Measurements from ENCODE around the gene NBPF1.
"Not testable (repeated sequence)": the region's sequence is repeated elsewhere in the genome, so short reads cannot be mapped to it uniquely, and the experiment has no call there.

NBPF1 gene

DNA sequence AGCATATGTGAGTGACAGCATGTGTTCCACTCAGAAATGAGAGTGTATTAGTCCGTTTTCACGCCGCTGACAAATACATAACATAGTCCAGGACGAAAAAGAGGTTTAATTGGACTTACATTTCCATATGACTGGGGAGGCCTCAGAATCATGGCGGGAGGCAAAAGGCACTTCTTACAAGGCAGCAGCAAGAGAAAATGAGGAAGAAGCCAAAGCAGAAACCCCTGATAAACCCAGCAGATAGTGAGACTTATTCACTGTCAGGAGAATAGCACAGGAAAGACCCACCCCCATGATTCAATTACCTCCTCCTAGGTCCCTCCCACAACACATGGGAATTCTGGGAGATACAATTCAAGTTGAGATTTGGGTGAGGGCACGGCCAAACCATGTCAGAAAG, 75.8 kb downstream of the NBPF1 start:
- H3K79me2 ChIP-seq, result not testable (repeated sequence)

DNA sequence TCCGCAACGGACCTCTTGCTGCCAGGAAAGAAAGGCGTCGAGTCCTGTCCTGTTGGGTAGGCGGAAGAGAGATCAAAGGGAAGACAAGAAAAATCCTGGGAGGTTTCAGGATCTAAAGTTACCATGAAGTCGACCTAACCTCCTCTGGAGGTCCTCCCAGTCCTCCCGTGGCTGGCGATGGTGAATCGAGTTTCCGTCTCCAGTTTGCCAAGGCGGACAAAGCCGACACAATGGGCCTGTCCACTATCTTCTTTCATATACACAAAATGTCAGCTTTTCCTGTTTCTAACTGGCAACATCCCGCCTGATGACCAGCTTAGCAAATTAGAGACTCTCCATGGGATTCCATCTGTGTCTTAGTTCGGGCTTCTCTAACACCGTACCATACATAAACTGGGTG, 76.6 kb downstream of the NBPF1 start:
- H3K4me3 ChIP-seq (ENCODE audit: low read depth, low read length); H3K4me2 ChIP-seq (ENCODE audit: low read length); H3K27ac ChIP-seq; H3K4me1 ChIP-seq; H2AFZ ChIP-seq; H3K79me2 ChIP-seq; H3K36me3 ChIP-seq (ENCODE audit: control insufficient read depth, insufficient read depth, low read length); H3K27me3 ChIP-seq (ENCODE audit: control insufficient read depth, insufficient read depth, low read length); H3K9ac ChIP-seq; H3K9me3 ChIP-seq (ENCODE audit: control insufficient read depth, low read length): not testable (repeated sequence)

More for the DNA sequence above, 75.8 kb downstream of the NBPF1 start:
- H3K36me3 ChIP-seq (ENCODE audit: control insufficient read depth, insufficient read depth, low read length); H3K27ac ChIP-seq; H3K4me2 ChIP-seq (ENCODE audit: low read length); H3K9me3 ChIP-seq (ENCODE audit: control insufficient read depth, low read length); H2AFZ ChIP-seq; H3K4me1 ChIP-seq; H3K4me3 ChIP-seq (ENCODE audit: low read depth, low read length); H3K27me3 ChIP-seq (ENCODE audit: control insufficient read depth, insufficient read depth, low read length); H3K9ac ChIP-seq: not testable (repeated sequence)

DNA sequence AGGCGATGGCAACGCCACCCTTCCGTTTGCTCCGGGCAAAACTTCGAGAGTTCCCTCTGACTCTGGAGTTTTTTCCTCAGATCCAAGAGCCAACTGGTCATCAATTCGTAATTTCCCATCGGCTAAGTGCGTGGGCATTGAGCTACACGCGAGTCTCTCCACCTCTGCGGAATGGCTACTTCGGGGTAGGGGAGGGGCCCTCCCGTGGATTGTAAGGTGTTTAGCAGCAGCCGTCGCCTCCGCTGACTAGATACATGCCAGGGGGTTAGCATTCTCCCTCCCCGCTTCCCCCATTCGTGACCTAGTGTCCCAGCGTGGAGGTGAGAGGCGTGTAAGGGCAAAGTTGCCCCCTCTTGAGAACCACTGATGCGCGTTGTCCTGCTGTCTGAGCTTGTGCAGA, 77.5 kb downstream of the NBPF1 start:
- not testable (repeated sequence) for H3K9ac ChIP-seq; H3K4me2 ChIP-seq (ENCODE audit: low read length); H2AFZ ChIP-seq; H3K79me2 ChIP-seq; H3K4me1 ChIP-seq; H3K9me3 ChIP-seq (ENCODE audit: control insufficient read depth, low read length); H3K4me3 ChIP-seq (ENCODE audit: low read depth, low read length); H3K36me3 ChIP-seq (ENCODE audit: control insufficient read depth, insufficient read depth, low read length); H3K27me3 ChIP-seq (ENCODE audit: control insufficient read depth, insufficient read depth, low read length); H3K27ac ChIP-seq

GRCh38 chr1:16535487-16535886, 77.9 kb downstream of the NBPF1 start:
- H3K9me3 ChIP-seq (ENCODE audit: control insufficient read depth, low read length); H3K4me1 ChIP-seq; H3K27me3 ChIP-seq (ENCODE audit: control insufficient read depth, insufficient read depth, low read length); H3K4me3 ChIP-seq (ENCODE audit: low read depth, low read length); H2AFZ ChIP-seq; H3K36me3 ChIP-seq (ENCODE audit: control insufficient read depth, insufficient read depth, low read length); H3K79me2 ChIP-seq; H3K27ac ChIP-seq; H3K4me2 ChIP-seq (ENCODE audit: low read length); H3K9ac ChIP-seq: not testable (repeated sequence)

DNA sequence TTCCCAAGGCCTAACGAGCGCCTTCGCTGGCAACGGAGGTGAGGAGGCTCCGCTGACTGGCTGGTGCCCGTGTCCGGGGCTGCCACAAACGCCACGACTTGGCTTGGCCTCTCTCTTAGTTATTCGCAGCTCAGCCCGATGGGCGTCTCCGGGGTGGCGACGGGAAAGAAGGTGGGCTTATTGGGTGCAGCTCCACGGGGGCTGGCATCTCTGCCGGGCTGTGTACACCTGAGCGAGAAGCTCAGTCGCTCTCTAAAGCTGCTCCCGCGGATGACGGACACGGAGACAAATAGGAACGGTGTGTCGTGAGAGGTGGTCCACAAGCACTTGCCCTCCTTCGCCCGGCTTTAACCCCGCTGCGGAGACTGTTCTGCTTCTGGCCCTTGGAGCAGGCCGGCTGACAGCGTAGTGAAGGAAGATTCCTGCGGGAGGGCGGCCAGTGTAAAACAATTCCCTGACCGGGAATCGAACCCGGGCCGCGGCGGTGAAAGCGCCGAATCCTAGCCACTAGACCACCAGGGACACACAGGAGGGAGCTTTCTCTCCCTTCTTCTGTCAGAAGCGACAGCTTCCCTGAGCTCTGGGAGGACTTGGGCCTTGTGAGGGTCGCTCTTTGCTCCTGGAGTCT, 78.4 kb downstream of the NBPF1 start:
- H3K36me3 ChIP-seq (ENCODE audit: control insufficient read depth, insufficient read depth, low read length); H2AFZ ChIP-seq; H3K4me3 ChIP-seq (ENCODE audit: low read depth, low read length); H3K4me2 ChIP-seq (ENCODE audit: low read length); H3K9ac ChIP-seq; H3K9me3 ChIP-seq (ENCODE audit: control insufficient read depth, low read length); H3K79me2 ChIP-seq; H3K27me3 ChIP-seq (ENCODE audit: control insufficient read depth, insufficient read depth, low read length); H3K4me1 ChIP-seq; H3K27ac ChIP-seq: not testable (repeated sequence)

GRCh38 chr1:16534239-16534828, 79.0 kb downstream of the NBPF1 start:
- H3K36me3 ChIP-seq (ENCODE audit: control insufficient read depth, insufficient read depth, low read length); H3K9ac ChIP-seq; H3K4me2 ChIP-seq (ENCODE audit: low read length); H3K27me3 ChIP-seq (ENCODE audit: control insufficient read depth, insufficient read depth, low read length); H3K4me1 ChIP-seq; H3K4me3 ChIP-seq (ENCODE audit: low read depth, low read length); H3K27ac ChIP-seq; H3K79me2 ChIP-seq; H3K9me3 ChIP-seq (ENCODE audit: control insufficient read depth, low read length): not testable (repeated sequence)
- H2AFZ ChIP-seq, result peak overlapping the region; percentile 38

DNA sequence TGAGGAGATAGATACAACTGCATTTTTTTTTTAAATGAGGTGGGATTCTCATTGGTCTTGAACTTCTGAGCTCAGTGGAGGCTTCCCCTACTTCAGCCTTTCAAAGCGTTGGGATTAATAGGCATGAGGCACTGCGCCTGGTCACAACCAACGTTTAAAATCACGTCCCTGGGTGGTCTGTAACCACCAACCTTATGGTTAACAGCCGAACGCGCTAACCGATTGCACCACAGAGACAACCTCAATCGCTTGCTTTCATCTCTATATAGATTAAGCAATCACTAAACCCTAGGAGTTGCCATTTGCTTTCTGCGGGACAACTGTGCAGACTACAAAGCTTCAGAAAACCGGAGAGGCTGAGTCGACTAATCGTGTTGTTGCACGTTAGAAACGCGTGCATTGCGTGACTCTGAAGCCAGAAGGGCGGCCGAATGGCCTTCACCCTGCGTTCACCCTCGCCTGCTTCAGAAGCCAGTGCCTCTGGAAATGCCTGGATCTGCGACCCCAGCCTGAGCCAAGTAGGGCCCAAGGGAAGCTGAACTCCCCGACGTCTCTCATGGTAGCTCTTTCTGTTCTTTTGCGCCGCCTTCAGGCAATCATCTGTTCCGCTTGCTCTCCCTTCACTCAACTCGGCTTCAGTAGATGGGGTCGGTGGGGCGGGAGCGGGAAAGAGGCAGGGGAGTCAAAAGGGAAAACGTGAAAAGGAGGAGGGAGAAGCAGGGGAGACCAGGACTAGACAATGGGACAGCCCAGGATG, 81.0 kb downstream of the NBPF1 start:
- H3K9ac ChIP-seq; H3K27me3 ChIP-seq (ENCODE audit: control insufficient read depth, insufficient read depth, low read length); H3K4me2 ChIP-seq (ENCODE audit: low read length); H3K79me2 ChIP-seq; H3K9me3 ChIP-seq (ENCODE audit: control insufficient read depth, low read length); H2AFZ ChIP-seq; H3K36me3 ChIP-seq (ENCODE audit: control insufficient read depth, insufficient read depth, low read length); H3K4me1 ChIP-seq; H3K4me3 ChIP-seq (ENCODE audit: low read depth, low read length); H3K27ac ChIP-seq: not testable (repeated sequence)

DNA sequence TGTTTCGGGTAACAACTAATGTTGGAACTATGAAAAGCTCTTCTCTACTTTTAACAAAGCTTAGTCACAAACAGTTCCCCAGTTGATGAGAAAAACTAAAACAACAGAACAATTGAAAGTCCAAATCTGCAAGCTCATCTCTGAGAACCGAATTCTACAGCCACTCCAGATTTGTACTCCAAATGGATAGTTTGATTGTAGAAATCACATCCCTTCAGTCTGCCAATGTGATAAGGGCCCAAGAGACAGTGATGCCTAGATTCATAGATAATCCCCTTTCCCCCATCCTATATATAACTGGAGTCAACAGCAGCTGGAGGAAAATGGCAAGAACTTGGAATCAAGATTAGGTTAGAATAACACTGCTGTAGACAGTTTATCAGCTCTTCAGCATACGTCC, 85.0 kb downstream of the NBPF1 start:
- H3K9ac ChIP-seq; H3K4me2 ChIP-seq (ENCODE audit: low read length); H2AFZ ChIP-seq; H3K4me3 ChIP-seq (ENCODE audit: low read depth, low read length); H3K79me2 ChIP-seq; H3K27ac ChIP-seq; H3K9me3 ChIP-seq (ENCODE audit: control insufficient read depth, low read length); H3K36me3 ChIP-seq (ENCODE audit: control insufficient read depth, insufficient read depth, low read length); H3K4me1 ChIP-seq; H3K27me3 ChIP-seq (ENCODE audit: control insufficient read depth, insufficient read depth, low read length): not testable (repeated sequence)

DNA sequence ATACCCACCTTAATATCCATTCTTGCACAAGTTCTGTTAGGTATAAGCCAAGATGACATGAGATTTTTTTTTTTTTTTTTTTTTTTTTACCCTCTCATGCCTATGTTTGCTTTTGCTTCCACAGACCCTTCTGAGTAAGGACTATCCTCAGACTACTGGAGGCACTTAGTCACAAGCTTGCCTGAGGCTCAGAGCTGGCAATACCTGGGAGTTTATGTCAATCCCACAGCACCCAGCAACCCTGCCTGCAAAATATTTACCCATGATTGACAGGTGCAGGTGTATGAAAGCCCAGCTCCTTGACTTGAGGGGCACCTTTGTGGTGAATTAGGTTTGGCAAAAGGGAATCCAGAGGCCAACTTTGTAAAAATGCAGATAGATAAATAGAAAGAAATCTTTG, 87.6 kb downstream of the NBPF1 start:
- not testable (repeated sequence) for H3K9me3 ChIP-seq (ENCODE audit: control insufficient read depth, low read length); H3K4me2 ChIP-seq (ENCODE audit: low read length); H3K4me1 ChIP-seq; H2AFZ ChIP-seq; H3K27ac ChIP-seq; H3K36me3 ChIP-seq (ENCODE audit: control insufficient read depth, insufficient read depth, low read length); H3K4me3 ChIP-seq (ENCODE audit: low read depth, low read length); H3K9ac ChIP-seq; H3K27me3 ChIP-seq (ENCODE audit: control insufficient read depth, insufficient read depth, low read length); H3K79me2 ChIP-seq

- not testable (repeated sequence) for H3K27me3 ChIP-seq (ENCODE audit: control insufficient read depth, insufficient read depth, low read length)
Measured at GRCh38 chr1:16521679-16522078, 91.7 kb downstream of the NBPF1 start.

More at GRCh38 chr1:16521679-16522078, 91.7 kb downstream of the NBPF1 start:
- not testable (repeated sequence) for H3K79me2 ChIP-seq; H3K9ac ChIP-seq; H2AFZ ChIP-seq; H3K36me3 ChIP-seq (ENCODE audit: control insufficient read depth, insufficient read depth, low read length); H3K4me1 ChIP-seq; H3K9me3 ChIP-seq (ENCODE audit: control insufficient read depth, low read length); H3K4me3 ChIP-seq (ENCODE audit: low read depth, low read length); H3K27ac ChIP-seq; H3K4me2 ChIP-seq (ENCODE audit: low read length)

All from parathyroid adenoma (tissue), 2 donors.